Testis (tissue), 2 donors: ENCODE results near the gene OIP5.

Source experiments
- CTCF ChIP-seq, 3 experiments: fragments of 450-650 bp in 2 of 3; fragments of 200-600 bp in 1 of 3; sonication (generic) in 1 of 3; IDR thresholded peaks; one replicate each; pipeline ENCODE4 v1.5.1; 2016 to 2019; ENCODE audit warnings: antibody characterized with exemption in 3 of 3, mild to moderate bottlenecking in 2 of 3, moderate library complexity in 1 of 3
- POLR2A ChIP-seq: fragments of 450-650 bp; IDR thresholded peaks from one replicate; pipeline ENCODE4 v1.6.1; 2017; ENCODE audit warnings: antibody characterized with exemption, mild to moderate bottlenecking, moderate library complexity

GRCh38 chr15:41377978-41378377, 45.6 kb upstream of the OIP5 start:
- TF ChIP-seq POLR2A: no peak
- no peak for TF ChIP-seq CTCF (IDR thresholded peaks at IDR 0.05)
